HepG2 (cell line): Measurements from ENCODE around the gene FAM187B. TPM values are rescaled to one million over a fixed set of nuclear protein-coding genes. Genes with fewer than 3 reads are reported as not detected.

Experiments
- ATAC-seq: fragments of 200-7000 bp; cut with Tn5 transposase; 3 replicates; pipeline ENCODE4 v1.9.1; 2020; ENCODE audit warnings: mild to moderate bottlenecking, moderate library complexity
- BruUV-seq: library from RNA; stranded (reverse); fragments of 400-500 nt; replicated peaks from 2 replicates; lab custom pipeline; 2021; lab: Mats Ljungman, UMichigan
- CTCF ChIA-PET: fragments of 300-600 bp; formaldehyde crosslinking; extraction: SDS; loops from one replicate; lab custom pipeline; 2021; ENCODE audit warnings: low total read pairs, inconsistent platforms, low intra/inter-chr PET ratio; lab: Yijun Ruan, JAX
- POLR2A ChIA-PET: fragments of 350-600 bp; sonication (Branson Sonifier 250); formaldehyde crosslinking; loops from one replicate; lab custom pipeline; 2020; ENCODE audit warnings: antibody characterized with exemption, inconsistent platforms; lab: Yijun Ruan, JAX
- DNase-seq: peaks from one replicate; pipeline ENCODE4 v3.0.0-alpha.2; 2015; ENCODE audit warnings: low spot score
- FAIRE-seq: peaks from 3 replicates; lab custom pipeline; 2011; peaks lifted over from hg19 to GRCh38; lab: Jason Lieb, UNC
- H2AFZ ChIP-seq: one replicate; pipeline ENCODE4 v1.6.1; 2011; ENCODE audit warnings: low read length, inconsistent platforms
- H3K27ac ChIP-seq: fragments of 300-600 bp; 3 replicates; pipeline ENCODE4 v1.8.0; 2011; ENCODE audit warnings: mixed run types, mild to moderate bottlenecking, mixed read lengths, low read length, inconsistent platforms; ENCODE audit not compliant: insufficient read depth; ENCODE audit errors: extremely low read length
- H3K27me3 ChIP-seq, 2 experiments: fragments of 200-600 bp in 1 of 2; 2 replicates in 1 of 2; 3 replicates in 1 of 2; pipeline versions ENCODE4 v1.6.0 to v1.8.0; 2011; ENCODE audit warnings: low read length in 2 of 2, mild to moderate bottlenecking in 2 of 2, moderate library complexity in 2 of 2, inconsistent platforms in 1 of 2; ENCODE audit not compliant: insufficient read depth in 2 of 2, control insufficient read depth in 1 of 2
- H3K36me3 ChIP-seq, 2 experiments: fragments of 200-600 bp in 1 of 2; replicated peaks in 1 of 2; 2 replicates in 1 of 2; 3 replicates in 1 of 2; pipeline versions ENCODE4 v1.5.1 to v1.8.0; 2011; ENCODE audit warnings: low read length in 2 of 2, inconsistent platforms in 1 of 2; ENCODE audit not compliant: insufficient read depth in 2 of 2, control insufficient read depth in 1 of 2
- H3K4me1 ChIP-seq: 2 replicates; pipeline ENCODE4 v1.5.1; 2012; ENCODE audit warnings: low read length, inconsistent platforms; ENCODE audit not compliant: insufficient read depth
- H3K4me2 ChIP-seq: 2 replicates; pipeline ENCODE4 v1.6.0; 2011; ENCODE audit warnings: low read depth, low read length, inconsistent platforms
- H3K4me3 ChIP-seq, 3 experiments: fragments of 200-600 bp in 1 of 3; sonication (generic), shearing (Covaris generic) in 1 of 3; replicated peaks in 1 of 3; 2 replicates each; pipeline ENCODE4 v1.5.1; 2011 to 2016; ENCODE audit warnings: low read length in 3 of 3, inconsistent platforms in 2 of 3, low read depth in 2 of 3, mild to moderate bottlenecking in 2 of 3, control low read depth in 1 of 3, mixed read lengths in 1 of 3; ENCODE audit not compliant: insufficient read depth in 1 of 3
- H3K79me2 ChIP-seq: one replicate; pipeline ENCODE4 v1.6.1; 2011; ENCODE audit warnings: low read length, inconsistent platforms; ENCODE audit not compliant: insufficient read depth
- H3K9ac ChIP-seq: 2 replicates; pipeline ENCODE4 v1.6.0; 2011; ENCODE audit warnings: mild to moderate bottlenecking, low read depth, low read length, inconsistent platforms; ENCODE audit not compliant: insufficient read depth
- H3K9me3 ChIP-seq: 2 replicates; pipeline ENCODE4 v1.5.1; 2012; ENCODE audit warnings: mild to moderate bottlenecking, low read length
- H4K20me1 ChIP-seq: 2 replicates; pipeline ENCODE4 v1.6.0; 2011; ENCODE audit warnings: inconsistent platforms, mild to moderate bottlenecking, low read length, moderate library complexity; ENCODE audit not compliant: insufficient read depth
- PHF20 ChIP-seq: sonication (generic); formaldehyde crosslinking; IDR thresholded peaks from 2 replicates; pipeline ENCODE4 v1.5.0; 2020; ENCODE audit warnings: mild to moderate bottlenecking, missing genetic modification reagents
- TBX2 ChIP-seq: sonication (generic); formaldehyde crosslinking; IDR thresholded peaks from 2 replicates; pipeline ENCODE4 v1.5.0; 2020; ENCODE audit warnings: missing genetic modification reagents, mild to moderate bottlenecking, borderline replicate concordance
- ZNF10 ChIP-seq: sonication (generic); formaldehyde crosslinking; IDR thresholded peaks from 2 replicates; pipeline ENCODE4 v1.4.0; 2020; ENCODE audit warnings: mild to moderate bottlenecking, low read depth, missing genetic modification reagents, borderline replicate concordance
- WGBS: methylation state at CpG from one replicate; pipeline ENCODE4 v1.1.6; 2017; ENCODE audit warnings: low lambda C conversion rate; 5-methylcytosine and 5-hydroxymethylcytosine counted together
- in situ Hi-C: cut with HindIII; loops from 2 replicates; pipeline ENCODE4 v1.10.0; 2017; ENCODE audit warnings: low pct_unique_long_range_greater_than_20kb; ENCODE audit not compliant: extremely low pct_ligation_motif_present
- intact Hi-C: fragments of 100-400 bp; cut with micrococcal nuclease; formaldehyde crosslinking; loops from one replicate; pipeline ENCODE4 v1.10.0; 2022; ENCODE audit not compliant: unreplicated experiment
- polyA plus RNA-seq, 8 experiments: library from polyadenylated mRNA; depleted of rRNA in 3 of 8; stranded (reverse) in 7 of 8; unstranded in 1 of 8; fragments of >200 nt; fragmentation: Illumina TruSeq in 4 of 8; extraction: Trizol in 4 of 8; gene quantifications; 2 replicates each; pipeline versions ENCODE4 v1.2.1 to v1.2.3, GENCODE V29; 2011 to 2016; ENCODE audit warnings: low read depth in 4 of 8, missing spikeins in 1 of 8, mixed read lengths in 1 of 8; ENCODE audit not compliant: insufficient read depth in 1 of 8
- total RNA-seq, 5 experiments: library from RNA; depleted of rRNA; stranded (reverse); fragments of >200 nt; fragmentation: Illumina TruSeq; extraction: Trizol; gene quantifications; 2 replicates each; pipeline ENCODE4 v1.2.3, GENCODE V29; 2016; ENCODE audit warnings: low read depth in 1 of 5
- TF ChIP-seq, protein P1 (sequence below): IDR thresholded peaks from 2 replicates; pipeline ENCODE4 v1.6.1; 2016; ENCODE audit warnings: low read depth, borderline replicate concordance

FAM187B gene
- total and polyA plus RNA-seq, 2 of the 13 experiments (the other 11 are each of a cell fraction or from before 2014, with no cell fraction given) = not detected

DNA sequence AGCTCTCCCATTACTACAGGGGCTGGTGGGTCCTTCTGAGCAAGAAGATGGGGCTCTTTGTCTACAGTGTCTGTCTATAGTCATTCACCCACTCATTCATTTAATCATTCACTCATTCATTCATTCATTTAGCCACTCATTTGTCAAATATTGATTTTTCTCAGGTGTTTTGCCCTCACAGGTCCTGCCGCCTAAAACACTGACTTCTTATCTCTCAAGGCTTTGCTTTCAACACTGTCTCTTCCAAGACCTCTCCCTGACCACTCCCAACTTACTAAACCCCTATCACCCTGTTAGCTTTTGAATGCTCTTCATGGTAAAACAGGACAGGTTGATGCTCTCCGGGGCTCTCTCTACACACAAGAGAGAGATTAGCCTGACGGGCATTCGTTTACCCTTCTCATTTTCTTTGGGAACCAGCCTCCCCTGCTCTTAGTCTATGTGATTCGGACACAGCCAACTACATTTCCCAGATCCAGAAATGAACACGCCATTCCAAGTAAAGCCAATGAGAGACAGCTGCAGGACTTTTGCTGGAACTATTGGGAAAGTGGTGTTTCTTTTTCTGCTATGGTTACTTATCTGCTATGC lies 22.7 kb downstream of the FAM187B start:
- H3K4me1 ChIP-seq = peaks cover 2% of the 10 kb centered on the region
- no peak overlapping the region for H3K27ac ChIP-seq
- H3K27me3 ChIP-seq = peaks cover 0 to 1% of the 10 kb centered on the region in 2 experiments; a peak in 3 of 5 replicates
- DNase-seq (no peak), FAIRE-seq (no peak), ATAC-seq (no peak)
- no peak overlapping the region for H2AFZ ChIP-seq
- H3K9me3 ChIP-seq = no peaks in the 10 kb centered on the region
- no peak overlapping the region for H3K4me2 ChIP-seq
- H3K4me3 ChIP-seq = no peak overlapping the region
- ChIA-PET CTCF (no interaction called here), POLR2A (no interaction called here)
- H4K20me1 ChIP-seq = no peaks in the 10 kb centered on the region
- H3K79me2 ChIP-seq = no peaks in the 10 kb centered on the region
- TF ChIP-seq TBX2 (CRISPR knock-in tag) (no peak), ZNF10 (CRISPR knock-in tag) (no peak), PHF20 (CRISPR knock-in tag) (no peak)
- intact Hi-C loops (no loop called here), in situ Hi-C loops (no loop called here)
- H3K36me3 ChIP-seq = no peaks in the 10 kb centered on the region
- BruUV-seq = no TSS peak
- 26% methylated on average over 6 of the region's 6 CpGs for WGBS
- H3K9ac ChIP-seq = no peak overlapping the region

DNA sequence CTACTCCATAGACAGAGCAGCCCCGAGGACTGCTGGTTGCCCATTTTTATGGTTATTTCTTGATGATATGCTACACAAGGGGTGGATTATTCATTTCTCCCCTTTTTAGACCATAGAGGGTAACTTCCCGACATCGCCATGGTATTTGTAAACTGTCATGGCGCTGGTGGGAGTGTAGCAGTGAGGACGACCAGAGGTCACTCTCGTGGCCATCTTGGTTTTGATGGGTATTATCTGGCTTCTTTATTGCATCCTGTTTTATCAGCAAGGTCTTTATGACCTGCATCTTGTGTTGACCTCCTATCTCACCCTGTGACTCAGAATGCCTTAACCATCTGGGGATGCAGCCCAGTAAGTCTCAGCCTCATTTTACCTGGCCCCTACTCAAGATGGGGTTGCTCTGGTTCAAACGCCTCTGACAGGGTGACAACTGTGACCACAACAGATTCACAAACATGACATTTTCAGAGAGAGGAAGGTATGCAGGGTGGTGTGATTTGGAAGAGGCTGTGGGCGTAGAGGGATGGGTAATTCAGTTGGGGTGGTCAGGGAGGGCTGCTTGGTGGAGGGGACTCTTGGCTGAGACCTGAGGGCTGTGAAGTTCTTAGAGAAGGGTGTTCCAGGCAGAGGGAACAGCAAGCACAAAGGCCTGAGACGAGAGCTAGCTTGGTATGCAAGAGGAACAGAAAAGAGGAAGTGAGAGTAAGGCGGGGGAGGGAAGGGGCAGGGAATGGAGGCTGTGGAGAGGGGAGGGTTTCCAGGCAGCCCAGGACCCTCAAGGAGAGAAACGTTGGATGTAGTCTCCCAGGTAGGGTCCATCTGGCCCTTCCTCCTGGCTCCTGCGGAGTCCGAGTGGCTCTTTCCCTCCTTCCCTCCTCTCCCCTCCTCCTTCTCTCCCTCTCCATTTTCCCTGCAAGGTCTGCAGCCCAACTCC lies 23.5 kb downstream of the FAM187B start:
- Histone ChIP-seq H3K9ac (no peak overlapping the region), H3K4me3 (no peak overlapping the region), H3K79me2 (no peaks in the 10 kb centered on the region), H3K27ac (no peak overlapping the region), H3K36me3 (no peaks in the 10 kb centered on the region), H3K4me1 (no peaks in the 10 kb centered on the region; the same call in 1 of the 2 replicates), H3K4me2 (no peak overlapping the region), H4K20me1 (no peaks in the 10 kb centered on the region), H3K9me3 (no peaks in the 10 kb centered on the region)
- DNase-seq = no peak
- in situ Hi-C loops = no loop called here
- no TSS peak for BruUV-seq
- WGBS = 43% methylated on average over 13 of the region's 13 CpGs
- ChIA-PET POLR2A (no interaction called here), CTCF (no interaction called here)
- TF ChIP-seq, protein P1, sequence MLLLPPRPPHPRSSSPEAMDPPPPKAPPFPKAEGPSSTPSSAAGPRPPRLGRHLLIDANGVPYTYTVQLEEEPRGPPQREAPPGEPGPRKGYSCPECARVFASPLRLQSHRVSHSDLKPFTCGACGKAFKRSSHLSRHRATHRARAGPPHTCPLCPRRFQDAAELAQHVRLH (CRISPR knock-in tag) = no peak
- TF ChIP-seq, all 625 proteins: peak for 0
- Histone ChIP-seq H2AFZ (no peak overlapping the region), H3K27me3 (peaks cover 0 to 1% of the 10 kb centered on the region in 2 experiments; a peak in 3 of 5 replicates)
- intact Hi-C loops = no loop called here
- FAIRE-seq = no peak
- ATAC-seq = no peak
